GM10266 (cell line): ENCODE measurements around the gene GAN.
A peak's percentile ranks its signal among the peaks of the same experiment; 100 is the strongest.
"Not testable (repeated sequence)": the region's sequence is repeated elsewhere in the genome, so short reads cannot be mapped to it uniquely, and the experiment has no call there.

Source experiments
- DNase-seq: peaks from one replicate; pipeline ENCODE4 v3.0.0; 2012; ENCODE audit errors: extremely low spot score
- TF ChIP-seq, protein P1 (sequence below): IDR thresholded peaks from 2 replicates; pipeline ENCODE4 v1.5.1; 2012; ENCODE audit warnings: mild to moderate bottlenecking, low read depth; ENCODE audit not compliant: control insufficient read depth, insufficient read depth; ENCODE audit errors: missing control alignments

The GAN gene

DNA sequence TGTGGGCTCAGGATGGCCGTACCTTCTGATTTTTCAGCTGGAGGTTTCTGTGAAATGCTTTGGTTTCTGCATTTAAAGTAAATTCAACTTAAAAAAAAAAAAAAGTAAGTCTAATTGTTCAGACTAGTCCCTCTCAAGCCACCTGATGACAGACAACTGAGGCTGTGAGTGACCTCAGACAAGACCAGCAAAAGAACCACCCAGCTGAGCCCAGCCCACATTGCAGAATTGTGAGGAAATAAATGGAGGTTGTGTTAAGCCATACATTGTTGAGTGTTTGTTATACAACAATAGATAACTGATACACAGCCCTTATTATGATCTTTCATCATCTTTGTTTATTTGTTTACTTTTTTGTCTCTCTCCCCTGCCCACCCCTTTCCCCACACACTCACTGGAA lies 85.1 kb downstream of the GAN start:
- DNase-seq: no peak
- TF ChIP-seq, protein P1, sequence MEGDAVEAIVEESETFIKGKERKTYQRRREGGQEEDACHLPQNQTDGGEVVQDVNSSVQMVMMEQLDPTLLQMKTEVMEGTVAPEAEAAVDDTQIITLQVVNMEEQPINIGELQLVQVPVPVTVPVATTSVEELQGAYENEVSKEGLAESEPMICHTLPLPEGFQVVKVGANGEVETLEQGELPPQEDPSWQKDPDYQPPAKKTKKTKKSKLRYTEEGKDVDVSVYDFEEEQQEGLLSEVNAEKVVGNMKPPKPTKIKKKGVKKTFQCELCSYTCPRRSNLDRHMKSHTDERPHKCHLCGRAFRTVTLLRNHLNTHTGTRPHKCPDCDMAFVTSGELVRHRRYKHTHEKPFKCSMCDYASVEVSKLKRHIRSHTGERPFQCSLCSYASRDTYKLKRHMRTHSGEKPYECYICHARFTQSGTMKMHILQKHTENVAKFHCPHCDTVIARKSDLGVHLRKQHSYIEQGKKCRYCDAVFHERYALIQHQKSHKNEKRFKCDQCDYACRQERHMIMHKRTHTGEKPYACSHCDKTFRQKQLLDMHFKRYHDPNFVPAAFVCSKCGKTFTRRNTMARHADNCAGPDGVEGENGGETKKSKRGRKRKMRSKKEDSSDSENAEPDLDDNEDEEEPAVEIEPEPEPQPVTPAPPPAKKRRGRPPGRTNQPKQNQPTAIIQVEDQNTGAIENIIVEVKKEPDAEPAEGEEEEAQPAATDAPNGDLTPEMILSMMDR: no peak

DNA sequence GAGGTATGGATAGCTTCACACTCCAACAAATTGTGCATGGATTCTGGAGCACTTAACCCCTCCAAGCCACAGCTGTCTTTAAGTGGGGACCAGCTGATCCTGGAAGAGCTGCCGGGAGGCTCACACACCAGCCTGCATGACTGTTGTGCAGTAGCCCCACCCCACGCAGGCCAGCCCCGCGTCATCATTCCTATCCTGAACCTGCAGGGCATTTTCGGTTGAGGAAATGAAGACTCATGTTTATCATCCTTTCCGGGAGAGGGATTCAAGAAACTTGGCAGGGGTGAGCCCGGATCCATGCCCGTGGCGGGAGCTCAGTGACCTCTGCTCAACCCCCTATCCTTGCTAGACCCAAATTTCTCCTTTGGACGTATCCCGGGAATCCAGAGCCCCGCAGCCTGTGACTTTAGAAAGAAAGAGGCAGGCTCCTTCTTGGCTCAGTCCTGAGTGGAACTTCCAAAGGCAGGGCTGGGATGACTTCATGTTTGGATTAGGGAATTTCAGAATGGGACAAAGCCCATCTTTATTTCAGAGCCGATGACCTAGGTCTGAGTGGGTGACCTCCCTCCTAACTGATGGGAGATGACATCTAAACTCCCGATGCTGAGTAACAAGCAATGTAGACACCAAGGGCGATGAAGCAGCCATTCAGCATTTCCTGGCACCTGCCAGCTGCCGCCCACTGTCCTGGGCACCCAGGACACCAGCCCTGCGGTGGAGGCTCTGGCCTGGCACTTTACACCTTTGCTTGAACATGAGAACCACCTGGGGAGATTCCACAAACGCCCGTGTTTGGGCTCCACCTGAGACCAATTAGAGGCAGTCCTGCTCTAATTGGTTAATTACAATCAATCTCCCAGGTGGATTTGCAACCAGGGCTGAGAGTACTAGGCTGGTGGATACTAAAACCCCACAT lies 86.5 kb downstream of the GAN start:
- no peak for DNase-seq
- TF ChIP-seq, protein P1: no peak

DNA sequence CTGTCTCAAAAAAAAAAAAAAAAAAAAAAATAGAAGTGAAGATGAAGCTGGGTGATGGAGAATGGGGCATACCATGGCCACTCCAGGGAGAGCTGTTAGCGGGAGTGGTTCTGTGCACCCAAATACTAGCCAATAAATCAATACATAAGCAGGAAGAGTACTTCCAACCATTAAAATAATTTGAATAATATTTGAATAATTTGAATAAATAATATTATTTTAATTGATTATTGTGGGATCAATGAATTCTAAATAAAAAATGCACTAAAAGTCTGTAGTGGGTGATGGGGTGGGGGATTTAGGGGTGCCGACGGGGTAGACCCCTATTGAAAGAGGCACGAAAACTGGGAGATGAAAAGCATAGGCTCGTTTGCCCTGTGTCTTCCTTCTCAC lies 88.4 kb downstream of the GAN start:
- TF ChIP-seq, protein P1: no peak
- DNase-seq: no peak

GRCh38 chr16:81403601-81404391 lies 89.0 kb downstream of the GAN start:
- TF ChIP-seq, protein P1: peak; percentile 98
- DNase-seq: peak; percentile 87

- not testable (repeated sequence) for DNase-seq
Measured at GRCh38 chr16:81405002-81405401, 90.2 kb downstream of the GAN start.

DNA sequence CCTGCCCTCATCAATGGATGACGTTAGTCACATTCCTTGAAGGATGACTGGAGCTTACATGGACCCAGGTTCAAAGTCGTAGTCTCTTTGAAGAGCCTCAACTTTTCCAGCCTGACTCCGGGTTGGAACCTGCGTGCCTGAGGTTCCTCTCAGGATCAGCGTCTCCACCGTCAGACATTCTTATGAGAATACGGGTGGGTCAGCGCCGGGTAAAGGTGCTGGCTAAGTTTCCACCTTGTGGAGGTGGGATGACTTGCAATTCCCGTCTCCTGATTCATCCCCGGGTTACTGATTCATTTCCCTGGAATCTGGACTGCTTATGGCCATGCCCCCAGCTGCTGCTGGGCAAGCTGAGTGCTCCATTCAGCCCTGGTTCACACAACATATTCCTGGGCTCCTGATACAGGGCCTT lies 90.9 kb downstream of the GAN start:
- DNase-seq: no peak
- TF ChIP-seq, protein P1: no peak

DNA sequence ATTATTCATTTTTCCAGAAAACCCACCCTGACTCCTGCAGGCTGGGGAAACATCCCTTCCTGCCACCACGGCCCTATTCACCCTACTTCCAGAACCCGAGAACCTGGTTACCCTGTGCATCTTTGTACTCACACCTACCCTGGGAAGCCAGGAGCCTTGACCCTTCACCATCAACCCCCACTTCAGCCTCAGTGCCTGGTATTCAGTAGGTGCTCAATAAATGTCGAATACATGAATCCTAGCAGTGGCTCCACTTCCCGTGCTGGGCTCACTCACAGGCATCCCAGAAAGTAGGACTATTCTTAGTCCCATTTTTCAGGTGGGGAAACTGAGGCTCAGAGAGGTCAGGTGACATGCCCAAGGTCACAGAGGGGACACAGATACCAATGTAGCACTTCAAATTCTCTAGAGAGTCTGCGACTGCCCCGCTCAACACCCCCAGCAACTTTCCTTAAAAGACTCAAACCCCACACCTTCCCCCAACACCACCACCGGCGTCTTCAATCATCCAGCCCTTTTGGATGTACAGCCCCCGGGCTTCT lies 93.7 kb downstream of the GAN start:
- TF ChIP-seq, protein P1: no peak
- DNase-seq: no peak
